ENCODE measurements around the gene CD99L2. TPM values are rescaled to one million over a fixed set of nuclear protein-coding genes. Genes with fewer than 3 reads are reported as not detected.

Gene CD99L2
- total RNA-seq, 1 donor from 2014 or later, result 33.2 TPM

DNA sequence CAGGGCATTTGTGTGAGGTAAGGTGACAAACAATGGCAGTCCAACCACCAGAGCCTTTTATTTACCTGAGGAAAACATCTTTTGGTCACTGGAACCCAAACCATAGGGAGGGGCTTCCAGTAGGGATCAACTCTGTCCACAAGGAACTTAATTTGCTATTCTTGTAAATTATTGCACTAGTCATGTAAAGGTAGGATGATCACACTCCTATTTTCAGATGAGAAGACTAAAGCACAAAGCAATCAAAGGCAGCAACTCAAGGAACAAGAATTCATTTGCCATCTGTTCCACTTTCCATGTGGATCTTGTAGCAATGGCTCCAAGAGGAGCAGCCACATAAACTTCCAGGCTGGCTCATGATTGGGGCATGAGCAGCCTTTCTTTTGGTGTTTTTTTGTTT lies 35.3 kb downstream of the CD99L2 start:
- Histone ChIP-seq H3K36me3 (no peaks in the 10 kb centered on the region), H3K4me3 (no peak overlapping the region), H3K27me3 (ENCODE audit: low read depth) (no peaks in the 10 kb centered on the region), H3K9me3 (no peaks in the 10 kb centered on the region), H3K4me1 (no peaks in the 10 kb centered on the region), H3K27ac (no peak overlapping the region)
- ATAC-seq, result no peak
- intact Hi-C loops (cut with DNase I), result no loop called here
- no peak for DNase-seq
- TF ChIP-seq, protein P1, sequence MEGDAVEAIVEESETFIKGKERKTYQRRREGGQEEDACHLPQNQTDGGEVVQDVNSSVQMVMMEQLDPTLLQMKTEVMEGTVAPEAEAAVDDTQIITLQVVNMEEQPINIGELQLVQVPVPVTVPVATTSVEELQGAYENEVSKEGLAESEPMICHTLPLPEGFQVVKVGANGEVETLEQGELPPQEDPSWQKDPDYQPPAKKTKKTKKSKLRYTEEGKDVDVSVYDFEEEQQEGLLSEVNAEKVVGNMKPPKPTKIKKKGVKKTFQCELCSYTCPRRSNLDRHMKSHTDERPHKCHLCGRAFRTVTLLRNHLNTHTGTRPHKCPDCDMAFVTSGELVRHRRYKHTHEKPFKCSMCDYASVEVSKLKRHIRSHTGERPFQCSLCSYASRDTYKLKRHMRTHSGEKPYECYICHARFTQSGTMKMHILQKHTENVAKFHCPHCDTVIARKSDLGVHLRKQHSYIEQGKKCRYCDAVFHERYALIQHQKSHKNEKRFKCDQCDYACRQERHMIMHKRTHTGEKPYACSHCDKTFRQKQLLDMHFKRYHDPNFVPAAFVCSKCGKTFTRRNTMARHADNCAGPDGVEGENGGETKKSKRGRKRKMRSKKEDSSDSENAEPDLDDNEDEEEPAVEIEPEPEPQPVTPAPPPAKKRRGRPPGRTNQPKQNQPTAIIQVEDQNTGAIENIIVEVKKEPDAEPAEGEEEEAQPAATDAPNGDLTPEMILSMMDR (IDR thresholded peaks at IDR 0.05), result no peak

DNA sequence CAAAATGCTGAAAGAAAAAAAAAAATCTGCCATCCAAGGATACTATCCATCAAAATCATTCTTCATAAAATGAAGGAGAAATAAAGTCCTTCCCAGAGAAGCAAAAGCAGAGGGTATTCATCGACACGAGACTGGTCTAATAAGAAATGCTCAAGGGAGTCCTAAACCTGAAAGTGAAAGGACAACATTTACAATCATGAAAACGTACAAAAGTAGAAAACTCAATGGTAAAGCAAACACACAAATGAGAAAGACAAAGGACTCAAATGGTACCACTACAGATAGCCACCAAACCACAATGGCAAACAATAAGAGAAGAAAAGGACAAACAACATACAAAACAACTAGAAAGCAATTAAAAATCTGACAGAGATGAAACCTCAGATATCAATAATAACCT lies 41.0 kb downstream of the CD99L2 start:
- no peak for ATAC-seq

DNA sequence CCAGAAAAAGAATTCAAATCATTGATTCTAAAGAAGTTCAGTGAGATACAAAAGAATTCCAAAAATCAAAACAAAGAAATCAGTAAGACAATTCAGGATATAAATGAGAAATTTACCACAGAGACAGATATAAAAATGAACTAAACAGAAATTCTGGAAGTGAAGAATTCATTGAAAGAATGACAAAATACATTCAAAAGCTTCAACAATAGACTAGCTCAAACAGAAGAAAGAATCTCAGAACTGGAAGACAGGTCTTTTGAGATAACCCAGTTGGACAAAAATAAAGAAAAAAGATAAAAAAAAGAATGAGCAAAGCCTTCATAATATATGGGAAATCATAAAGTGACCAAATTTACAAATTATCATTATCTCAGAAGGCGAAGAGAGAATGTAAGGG lies 41.7 kb downstream of the CD99L2 start:
- intact Hi-C loops (cut with DNase I), result no loop called here
- H3K36me3 ChIP-seq, result no peaks in the 10 kb centered on the region

More for the DNA sequence above, 41.0 kb downstream of the CD99L2 start:
- Histone ChIP-seq H3K27ac (no peak overlapping the region), H3K4me3 (no peak overlapping the region), H3K36me3 (no peaks in the 10 kb centered on the region), H3K9me3 (no peaks in the 10 kb centered on the region), H3K4me1 (no peaks in the 10 kb centered on the region), H3K27me3 (ENCODE audit: low read depth) (no peaks in the 10 kb centered on the region)
- no peak for DNase-seq
- TF ChIP-seq, protein P1 (IDR thresholded peaks at IDR 0.05), result no peak
- intact Hi-C loops (cut with DNase I), result no loop called here

DNA sequence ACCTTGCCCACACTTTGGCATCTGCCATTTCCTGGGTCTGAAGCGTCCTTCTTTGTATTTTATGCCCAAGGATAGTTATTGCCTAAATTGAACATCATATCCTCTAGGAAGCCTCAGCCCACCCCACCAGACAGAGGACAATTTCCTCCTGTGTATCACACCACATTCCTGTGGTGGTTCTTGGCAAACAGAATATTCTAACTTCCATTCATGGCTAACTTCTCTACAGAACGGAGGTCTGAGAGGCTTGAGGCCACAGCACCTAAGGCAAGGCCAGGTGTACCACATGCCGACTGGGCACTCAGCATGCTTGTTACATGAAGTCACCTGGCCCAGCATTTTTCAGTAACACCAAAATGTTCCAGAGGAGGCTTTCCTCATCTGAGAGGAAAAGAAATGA lies 42.4 kb downstream of the CD99L2 start:
- TF ChIP-seq, protein P1 (IDR thresholded peaks at IDR 0.05), result no peak
- Histone ChIP-seq H3K4me3 (no peak overlapping the region), H3K4me1 (no peaks in the 10 kb centered on the region), H3K9me3 (no peaks in the 10 kb centered on the region), H3K27ac (no peak overlapping the region), H3K27me3 (ENCODE audit: low read depth) (no peaks in the 10 kb centered on the region), H3K36me3 (no peaks in the 10 kb centered on the region)
- intact Hi-C loops (cut with DNase I), result no loop called here
- ATAC-seq (no peak), DNase-seq (no peak)

More for the DNA sequence above, 41.7 kb downstream of the CD99L2 start:
- Histone ChIP-seq H3K4me3 (no peak overlapping the region), H3K4me1 (no peaks in the 10 kb centered on the region), H3K27me3 (ENCODE audit: low read depth) (no peaks in the 10 kb centered on the region), H3K27ac (no peak overlapping the region), H3K9me3 (no peaks in the 10 kb centered on the region)
- DNase-seq, result no peak
- TF ChIP-seq, protein P1 (IDR thresholded peaks at IDR 0.05), result no peak
- ATAC-seq, result no peak

DNA sequence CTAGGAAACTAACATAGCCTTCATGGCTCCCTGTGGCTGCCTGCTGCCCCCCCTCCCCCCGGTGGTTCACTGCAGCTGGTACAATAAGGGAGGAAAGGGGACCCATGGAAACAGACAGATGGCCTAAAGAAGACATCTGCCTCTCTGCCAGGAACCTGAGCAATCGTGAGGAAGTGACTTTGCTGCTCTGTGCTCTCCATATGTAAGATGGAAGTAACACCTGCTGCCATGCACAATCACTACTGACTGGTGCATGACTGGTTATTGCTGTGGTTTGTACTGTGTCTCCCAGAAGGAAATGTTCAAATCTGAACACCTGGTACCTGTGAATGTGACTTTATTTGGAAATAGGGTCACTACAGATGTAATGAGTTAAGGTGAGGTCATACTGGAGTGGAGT lies 43.6 kb downstream of the CD99L2 start:
- H3K27ac ChIP-seq, result no peak overlapping the region
- intact Hi-C loops (cut with DNase I), result no loop called here
- H3K36me3 ChIP-seq, result no peaks in the 10 kb centered on the region
- TF ChIP-seq, protein P1 (IDR thresholded peaks at IDR 0.05), result no peak
- H3K4me3 ChIP-seq, result no peak overlapping the region
- H3K4me1 ChIP-seq, result no peaks in the 10 kb centered on the region
- H3K9me3 ChIP-seq, result no peaks in the 10 kb centered on the region
- DNase-seq, result no peak
- H3K27me3 ChIP-seq (ENCODE audit: low read depth), result no peaks in the 10 kb centered on the region
- no peak for ATAC-seq

All from lower lobe of right lung (tissue), 2 donors.